ENCODE data around the gene GSE1. TPM values are rescaled to one million over a fixed set of nuclear protein-coding genes. Genes with fewer than 3 reads are reported as not detected.

Gene GSE1
- total and polyA plus RNA-seq, 2 experiments from 2014 or later, result 32.4 to 135 TPM

DNA sequence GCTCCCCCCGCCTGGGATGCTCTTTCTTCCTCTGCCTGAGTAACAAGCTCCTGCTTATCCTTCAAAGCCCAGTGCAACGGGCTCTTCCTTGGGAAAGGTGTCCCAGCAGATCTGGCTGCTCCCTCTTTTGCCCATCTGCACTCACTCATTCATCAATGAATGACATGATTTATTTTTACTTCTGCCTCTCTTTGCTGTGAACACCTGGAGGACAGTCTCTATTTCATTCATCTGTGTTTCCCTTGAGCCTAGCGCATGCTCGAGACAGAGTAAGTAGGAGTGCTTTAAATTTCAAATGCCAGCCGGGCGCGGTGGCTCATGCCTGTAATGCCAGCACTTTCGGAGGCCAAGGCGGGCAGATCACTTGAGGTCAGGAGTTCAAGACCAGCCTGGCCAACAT, 97.6 kb downstream of the GSE1 start:
- H3K27ac Mint-ChIP-seq, result no peak overlapping the region
- H3K27me3 Mint-ChIP-seq (ENCODE audit: insufficient read depth, low read depth, poor library complexity), result peaks cover 15% of the 10 kb centered on the region
- Histone ChIP-seq H3K27ac (ENCODE audit: low read depth) (no peak overlapping the region), H3K4me1 (ENCODE audit: insufficient read depth) (peaks cover 3% of the 10 kb centered on the region; the same call in 1 of the 2 replicates), H3K4me2 (no peak overlapping the region), H3K79me2 (replicated peaks; ENCODE audit: insufficient read depth) (no peaks in the 10 kb centered on the region), H3K27me3 (ENCODE audit: insufficient read depth) (no peaks in the 10 kb centered on the region), H3K36me3 (ENCODE audit: insufficient read depth) (no peaks in the 10 kb centered on the region), H4K20me1 (replicated peaks; ENCODE audit: insufficient read depth) (no peaks in the 10 kb centered on the region), H2AFZ (no peak overlapping the region), H3K4me3 (no peak overlapping the region), H3K9me2 (ENCODE audit: insufficient read depth) (no peaks in the 10 kb centered on the region), H3F3A (replicated peaks; ENCODE audit: low read depth) (no peaks in the 10 kb centered on the region; the same call in 1 of the 2 replicates)
- TF ChIP-seq, protein P1, sequence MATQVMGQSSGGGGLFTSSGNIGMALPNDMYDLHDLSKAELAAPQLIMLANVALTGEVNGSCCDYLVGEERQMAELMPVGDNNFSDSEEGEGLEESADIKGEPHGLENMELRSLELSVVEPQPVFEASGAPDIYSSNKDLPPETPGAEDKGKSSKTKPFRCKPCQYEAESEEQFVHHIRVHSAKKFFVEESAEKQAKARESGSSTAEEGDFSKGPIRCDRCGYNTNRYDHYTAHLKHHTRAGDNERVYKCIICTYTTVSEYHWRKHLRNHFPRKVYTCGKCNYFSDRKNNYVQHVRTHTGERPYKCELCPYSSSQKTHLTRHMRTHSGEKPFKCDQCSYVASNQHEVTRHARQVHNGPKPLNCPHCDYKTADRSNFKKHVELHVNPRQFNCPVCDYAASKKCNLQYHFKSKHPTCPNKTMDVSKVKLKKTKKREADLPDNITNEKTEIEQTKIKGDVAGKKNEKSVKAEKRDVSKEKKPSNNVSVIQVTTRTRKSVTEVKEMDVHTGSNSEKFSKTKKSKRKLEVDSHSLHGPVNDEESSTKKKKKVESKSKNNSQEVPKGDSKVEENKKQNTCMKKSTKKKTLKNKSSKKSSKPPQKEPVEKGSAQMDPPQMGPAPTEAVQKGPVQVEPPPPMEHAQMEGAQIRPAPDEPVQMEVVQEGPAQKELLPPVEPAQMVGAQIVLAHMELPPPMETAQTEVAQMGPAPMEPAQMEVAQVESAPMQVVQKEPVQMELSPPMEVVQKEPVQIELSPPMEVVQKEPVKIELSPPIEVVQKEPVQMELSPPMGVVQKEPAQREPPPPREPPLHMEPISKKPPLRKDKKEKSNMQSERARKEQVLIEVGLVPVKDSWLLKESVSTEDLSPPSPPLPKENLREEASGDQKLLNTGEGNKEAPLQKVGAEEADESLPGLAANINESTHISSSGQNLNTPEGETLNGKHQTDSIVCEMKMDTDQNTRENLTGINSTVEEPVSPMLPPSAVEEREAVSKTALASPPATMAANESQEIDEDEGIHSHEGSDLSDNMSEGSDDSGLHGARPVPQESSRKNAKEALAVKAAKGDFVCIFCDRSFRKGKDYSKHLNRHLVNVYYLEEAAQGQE (IDR thresholded peaks at IDR 0.05; ENCODE audit: unreplicated experiment), result no peak
- TF ChIP-seq EZH2phosphoT487 (IDR thresholded peaks at IDR 0.05; ENCODE audit: unreplicated experiment) (no peak), ZNF331 (CRISPR knock-in tag; IDR thresholded peaks at IDR 0.05; ENCODE audit: low read depth) (no peak), POLR2AphosphoS5 (IDR thresholded peaks at IDR 0.05; ENCODE audit: low read depth) (no peak), ZNF114 (CRISPR knock-in tag; IDR thresholded peaks at IDR 0.05) (no peak), STAT1 (IDR thresholded peaks at IDR 0.05; ENCODE audit: unreplicated experiment) (no peak), JUNB (IDR thresholded peaks at IDR 0.05; ENCODE audit: unreplicated experiment) (no peak)
- TF ChIP-seq, protein P2, sequence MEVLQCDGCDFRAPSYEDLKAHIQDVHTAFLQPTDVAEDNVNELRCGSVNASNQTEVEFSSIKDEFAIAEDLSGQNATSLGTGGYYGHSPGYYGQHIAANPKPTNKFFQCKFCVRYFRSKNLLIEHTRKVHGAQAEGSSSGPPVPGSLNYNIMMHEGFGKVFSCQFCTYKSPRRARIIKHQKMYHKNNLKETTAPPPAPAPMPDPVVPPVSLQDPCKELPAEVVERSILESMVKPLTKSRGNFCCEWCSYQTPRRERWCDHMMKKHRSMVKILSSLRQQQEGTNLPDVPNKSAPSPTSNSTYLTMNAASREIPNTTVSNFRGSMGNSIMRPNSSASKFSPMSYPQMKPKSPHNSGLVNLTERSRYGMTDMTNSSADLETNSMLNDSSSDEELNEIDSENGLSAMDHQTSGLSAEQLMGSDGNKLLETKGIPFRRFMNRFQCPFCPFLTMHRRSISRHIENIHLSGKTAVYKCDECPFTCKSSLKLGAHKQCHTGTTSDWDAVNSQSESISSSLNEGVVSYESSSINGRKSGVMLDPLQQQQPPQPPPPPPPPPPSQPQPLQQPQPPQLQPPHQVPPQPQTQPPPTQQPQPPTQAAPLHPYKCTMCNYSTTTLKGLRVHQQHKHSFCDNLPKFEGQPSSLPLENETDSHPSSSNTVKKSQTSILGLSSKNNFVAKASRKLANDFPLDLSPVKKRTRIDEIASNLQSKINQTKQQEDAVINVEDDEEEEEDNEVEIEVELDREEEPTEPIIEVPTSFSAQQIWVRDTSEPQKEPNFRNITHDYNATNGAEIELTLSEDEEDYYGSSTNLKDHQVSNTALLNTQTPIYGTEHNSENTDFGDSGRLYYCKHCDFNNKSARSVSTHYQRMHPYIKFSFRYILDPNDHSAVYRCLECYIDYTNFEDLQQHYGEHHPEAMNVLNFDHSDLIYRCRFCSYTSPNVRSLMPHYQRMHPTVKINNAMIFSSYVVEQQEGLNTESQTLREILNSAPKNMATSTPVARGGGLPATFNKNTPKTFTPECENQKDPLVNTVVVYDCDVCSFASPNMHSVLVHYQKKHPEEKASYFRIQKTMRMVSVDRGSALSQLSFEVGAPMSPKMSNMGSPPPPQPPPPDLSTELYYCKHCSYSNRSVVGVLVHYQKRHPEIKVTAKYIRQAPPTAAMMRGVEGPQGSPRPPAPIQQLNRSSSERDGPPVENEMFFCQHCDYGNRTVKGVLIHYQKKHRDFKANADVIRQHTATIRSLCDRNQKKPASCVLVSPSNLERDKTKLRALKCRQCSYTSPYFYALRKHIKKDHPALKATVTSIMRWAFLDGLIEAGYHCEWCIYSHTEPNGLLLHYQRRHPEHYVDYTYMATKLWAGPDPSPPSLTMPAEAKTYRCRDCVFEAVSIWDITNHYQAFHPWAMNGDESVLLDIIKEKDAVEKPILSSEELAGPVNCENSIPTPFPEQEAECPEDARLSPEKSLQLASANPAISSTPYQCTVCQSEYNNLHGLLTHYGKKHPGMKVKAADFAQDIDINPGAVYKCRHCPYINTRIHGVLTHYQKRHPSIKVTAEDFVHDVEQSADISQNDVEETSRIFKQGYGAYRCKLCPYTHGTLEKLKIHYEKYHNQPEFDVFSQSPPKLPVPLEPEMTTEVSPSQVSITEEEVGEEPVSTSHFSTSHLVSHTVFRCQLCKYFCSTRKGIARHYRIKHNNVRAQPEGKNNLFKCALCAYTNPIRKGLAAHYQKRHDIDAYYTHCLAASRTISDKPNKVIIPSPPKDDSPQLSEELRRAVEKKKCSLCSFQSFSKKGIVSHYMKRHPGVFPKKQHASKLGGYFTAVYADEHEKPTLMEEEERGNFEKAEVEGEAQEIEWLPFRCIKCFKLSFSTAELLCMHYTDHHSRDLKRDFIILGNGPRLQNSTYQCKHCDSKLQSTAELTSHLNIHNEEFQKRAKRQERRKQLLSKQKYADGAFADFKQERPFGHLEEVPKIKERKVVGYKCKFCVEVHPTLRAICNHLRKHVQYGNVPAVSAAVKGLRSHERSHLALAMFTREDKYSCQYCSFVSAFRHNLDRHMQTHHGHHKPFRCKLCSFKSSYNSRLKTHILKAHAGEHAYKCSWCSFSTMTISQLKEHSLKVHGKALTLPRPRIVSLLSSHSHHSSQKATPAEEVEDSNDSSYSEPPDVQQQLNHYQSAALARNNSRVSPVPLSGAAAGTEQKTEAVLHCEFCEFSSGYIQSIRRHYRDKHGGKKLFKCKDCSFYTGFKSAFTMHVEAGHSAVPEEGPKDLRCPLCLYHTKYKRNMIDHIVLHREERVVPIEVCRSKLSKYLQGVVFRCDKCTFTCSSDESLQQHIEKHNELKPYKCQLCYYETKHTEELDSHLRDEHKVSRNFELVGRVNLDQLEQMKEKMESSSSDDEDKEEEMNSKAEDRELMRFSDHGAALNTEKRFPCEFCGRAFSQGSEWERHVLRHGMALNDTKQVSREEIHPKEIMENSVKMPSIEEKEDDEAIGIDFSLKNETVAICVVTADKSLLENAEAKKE (CRISPR knock-in tag; IDR thresholded peaks at IDR 0.05), result no peak
- H3K36me3 Mint-ChIP-seq (ENCODE audit: low read depth), result peaks cover 14% of the 10 kb centered on the region
- peaks cover 19% of the 10 kb centered on the region for H3K4me1 Mint-ChIP-seq
- DNase-seq (ENCODE audit: low spot score) (no peak), ATAC-seq (no peak)
- no peak overlapping the region for H3K4me3 Mint-ChIP-seq
- H3K9me3 Mint-ChIP-seq, result peaks cover 8% of the 10 kb centered on the region; the same call in 2 of the 3 replicates
